NCI-H2171 treated with DMSO at 0.1 percent for 48 hours (cell line): ENCODE results near the gene PCBP1.
"Not testable (repeated sequence)": the region's sequence is repeated elsewhere in the genome, so short reads cannot be mapped to it uniquely, and the experiment has no call there.

Source experiments
- DNase-seq: peaks from one replicate; lab custom pipeline; 2025; lab: John Stamatoyannopoulos, UW

PCBP1 gene

DNA sequence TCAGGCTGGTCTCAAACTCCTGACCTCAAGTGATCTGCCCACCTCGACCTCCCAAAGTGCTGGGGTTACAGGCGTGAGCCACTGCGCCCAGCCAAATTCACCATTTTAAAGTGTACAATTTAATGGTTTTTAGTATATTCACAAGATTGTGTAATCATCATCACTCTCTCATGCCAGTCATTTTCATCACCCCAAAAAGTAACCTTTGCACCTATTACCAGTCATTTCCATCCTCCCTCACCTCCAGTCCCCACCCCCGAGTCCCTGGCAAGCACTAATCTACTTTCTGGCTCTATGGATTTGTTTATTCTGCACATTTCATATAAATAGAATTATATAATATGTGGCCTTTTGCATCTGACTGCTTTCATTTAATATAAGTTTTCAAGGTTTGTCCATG is 10.8 kb downstream of the PCBP1 start:
- DNase-seq, result no peak

DNA sequence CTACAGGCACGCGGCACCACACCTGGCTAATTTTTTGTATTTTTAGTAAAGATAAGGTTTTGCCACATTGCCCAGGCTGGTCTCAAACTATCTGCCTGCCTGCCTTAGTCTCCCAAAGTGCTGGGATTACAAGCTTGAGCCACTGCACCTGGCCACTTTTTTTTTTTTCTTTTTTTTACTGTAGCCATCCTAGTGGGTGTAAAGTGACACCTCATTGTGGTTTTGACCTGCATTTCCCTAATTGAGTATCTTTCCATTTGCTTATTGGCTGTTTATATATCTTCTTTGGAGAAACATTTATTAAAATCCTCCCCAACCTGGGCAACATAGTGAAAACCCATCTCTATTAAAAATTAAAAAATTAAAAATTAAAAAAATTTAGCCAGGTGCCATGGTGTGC is 12.0 kb downstream of the PCBP1 start:
- no peak for DNase-seq

DNA sequence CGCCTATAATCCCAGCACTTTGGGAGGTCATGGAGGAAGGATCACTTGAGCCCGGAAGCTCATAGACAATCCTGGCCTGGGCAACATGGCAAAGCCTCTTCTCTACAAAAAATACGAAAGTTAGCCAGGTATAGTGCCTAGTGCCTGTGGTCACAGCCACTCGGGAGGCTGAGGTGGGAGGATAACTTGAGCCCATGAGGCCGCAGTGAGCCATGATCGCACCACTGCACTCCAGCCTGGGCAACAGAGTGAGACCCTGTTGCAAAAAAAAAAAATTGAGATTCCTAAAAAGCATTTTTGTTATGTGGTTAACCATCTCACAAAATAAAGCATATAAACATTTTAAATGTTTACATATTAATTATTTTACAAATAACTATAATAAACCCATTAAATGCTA is 13.9 kb downstream of the PCBP1 start:
- DNase-seq, result no peak

DNA sequence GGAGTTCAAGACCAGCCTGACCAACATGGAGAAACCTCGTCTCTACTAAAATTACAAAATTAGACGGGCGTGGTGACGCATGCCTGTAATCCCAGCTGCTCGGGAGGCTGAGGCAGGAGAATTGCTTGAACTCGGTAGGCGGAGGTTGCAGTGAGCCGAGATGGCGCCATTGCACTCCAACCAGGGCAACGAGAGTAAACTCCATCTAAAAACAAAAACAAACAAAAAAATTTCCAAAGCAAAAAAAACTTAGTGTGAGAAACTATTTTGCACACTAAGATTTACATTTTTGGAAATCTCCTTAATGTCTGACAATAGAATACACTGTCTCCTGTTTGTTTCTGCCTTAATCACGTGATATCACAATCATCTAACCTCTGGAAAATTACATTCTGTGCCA is 14.4 kb downstream of the PCBP1 start:
- not testable (repeated sequence) for DNase-seq

DNA sequence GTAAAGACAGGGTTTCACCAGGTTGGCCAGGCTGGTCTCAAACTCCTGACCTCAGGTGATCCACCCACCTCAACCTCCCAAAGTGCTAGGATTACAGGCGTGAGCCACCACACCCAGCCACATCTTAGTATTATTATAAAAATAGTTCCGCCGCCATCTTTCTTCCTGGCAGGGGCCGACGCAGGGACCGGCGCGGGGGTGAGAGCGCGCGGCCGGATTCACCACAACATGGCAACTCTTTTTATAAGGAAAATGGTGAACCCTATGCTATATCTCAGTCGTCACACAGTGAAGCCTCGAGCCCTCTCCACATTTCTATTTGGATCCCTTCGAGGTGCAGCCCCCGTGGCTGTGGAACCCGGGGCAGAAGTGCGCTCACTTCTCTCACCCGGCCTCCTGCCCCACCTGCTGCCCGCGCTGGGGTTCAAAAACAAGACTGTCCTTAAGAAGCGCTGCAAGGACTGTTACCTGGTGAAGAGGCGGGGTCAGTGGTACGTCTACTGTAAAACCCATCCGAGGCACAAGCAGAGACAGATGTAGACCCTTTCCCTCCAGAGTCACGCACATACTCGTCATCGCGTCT is 15.1 kb downstream of the PCBP1 start:
- DNase-seq, result not testable (repeated sequence)

DNA sequence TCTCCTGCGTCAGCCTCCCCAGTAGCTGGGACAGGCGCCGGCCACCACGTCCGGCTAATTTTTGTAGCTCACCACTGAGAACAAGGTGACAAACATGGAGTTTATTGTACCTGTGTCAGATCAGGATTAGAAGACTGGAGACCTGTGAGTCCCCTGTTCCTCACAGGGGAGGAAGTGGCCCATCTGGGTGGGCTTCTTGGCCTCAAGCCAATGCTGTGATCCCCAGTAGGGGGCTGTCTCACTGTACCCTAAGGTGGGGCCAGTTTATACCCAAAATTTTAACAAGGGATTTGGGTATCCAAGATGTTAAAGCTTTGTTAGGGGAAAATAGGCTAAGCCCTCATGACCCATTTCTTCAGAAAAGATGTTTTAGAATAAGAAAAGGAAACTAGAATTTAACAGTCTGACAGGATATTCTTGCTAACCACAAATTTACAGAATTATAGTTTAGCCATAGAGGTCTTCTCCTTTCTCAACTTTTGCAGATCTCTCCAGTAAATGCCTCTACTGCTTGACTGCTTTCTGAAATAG is 16.3 kb downstream of the PCBP1 start:
- DNase-seq, result no peak

DNA sequence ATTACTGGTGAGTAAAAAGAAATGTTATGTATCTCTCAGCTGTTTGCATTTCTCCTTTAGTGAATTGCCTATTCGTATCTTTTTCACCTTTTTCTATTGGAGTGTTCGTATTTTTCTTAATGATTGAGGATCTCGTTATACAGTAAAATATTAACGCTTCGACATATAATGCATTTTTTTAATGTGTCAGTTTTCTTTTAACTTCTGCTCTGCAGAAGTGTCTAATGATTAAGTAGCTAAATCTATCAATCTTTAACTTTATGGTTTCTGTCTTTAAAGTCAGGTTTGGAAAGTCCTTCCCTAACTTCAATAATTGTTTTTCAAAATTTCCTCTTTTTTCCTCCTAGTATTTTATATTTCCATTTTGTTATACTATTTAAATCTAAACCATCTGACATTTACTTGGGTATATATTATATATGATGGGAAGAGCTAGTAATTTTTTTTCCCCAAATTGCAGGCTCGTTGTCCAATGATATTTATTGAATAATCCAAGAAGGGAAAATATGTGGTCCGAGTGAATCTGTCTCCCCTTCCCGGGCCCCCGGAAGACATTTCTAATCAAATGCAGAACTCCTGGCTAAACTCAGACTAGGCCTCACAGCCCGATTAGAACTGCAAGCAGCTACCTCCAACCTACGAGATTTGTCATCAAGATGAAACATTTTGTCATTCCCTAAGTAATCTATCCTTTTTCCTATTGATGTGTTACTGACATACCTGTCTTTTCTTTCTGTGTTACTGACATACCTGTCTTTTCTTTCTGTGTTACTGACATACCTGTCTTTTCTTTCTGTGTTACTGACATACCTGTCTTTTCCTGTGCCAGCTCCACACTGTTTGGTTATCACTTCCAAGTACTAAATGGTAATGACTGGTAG is 17.2 kb downstream of the PCBP1 start:
- DNase-seq, result no peak

DNA sequence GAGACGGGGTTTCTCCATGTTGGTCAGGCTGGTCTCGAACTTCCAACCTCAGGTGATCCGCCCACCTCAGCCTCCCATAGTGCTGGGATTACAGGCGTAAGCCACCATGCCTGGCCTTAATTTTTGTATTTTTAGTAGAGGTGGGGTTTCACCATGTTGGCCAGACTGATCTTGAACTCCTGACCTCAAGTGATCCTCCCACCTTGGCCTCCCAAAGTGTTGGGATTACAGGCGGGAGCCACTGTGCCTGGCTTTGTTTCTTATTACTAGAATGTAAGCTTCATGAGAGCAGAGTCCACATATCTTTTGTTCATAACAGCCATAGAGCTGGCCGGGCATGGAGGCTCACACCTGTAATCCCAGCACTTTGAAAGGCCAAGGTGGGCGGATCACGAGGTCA is 18.9 kb downstream of the PCBP1 start:
- DNase-seq, result not testable (repeated sequence)

DNA sequence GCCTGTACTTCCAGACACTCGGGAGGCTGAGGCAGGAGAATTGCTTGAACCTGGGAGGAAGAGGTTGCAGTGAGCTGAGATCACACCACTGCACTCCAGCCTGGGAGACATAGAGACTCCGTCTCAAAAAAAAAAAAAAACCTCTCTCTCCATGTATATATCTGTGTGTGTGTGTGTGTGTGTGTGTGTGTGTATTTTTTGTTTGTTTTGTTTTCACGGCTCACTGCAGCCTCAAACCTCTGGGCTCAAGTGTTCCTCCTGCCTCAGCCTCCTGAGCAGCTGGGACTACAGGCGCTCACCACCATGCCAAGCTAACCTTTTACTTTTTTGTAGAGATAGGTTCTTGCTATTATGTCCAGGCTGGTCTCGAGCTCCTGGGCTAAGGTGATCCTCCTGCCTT is 23.1 kb downstream of the PCBP1 start:
- DNase-seq, result not testable (repeated sequence)

DNA sequence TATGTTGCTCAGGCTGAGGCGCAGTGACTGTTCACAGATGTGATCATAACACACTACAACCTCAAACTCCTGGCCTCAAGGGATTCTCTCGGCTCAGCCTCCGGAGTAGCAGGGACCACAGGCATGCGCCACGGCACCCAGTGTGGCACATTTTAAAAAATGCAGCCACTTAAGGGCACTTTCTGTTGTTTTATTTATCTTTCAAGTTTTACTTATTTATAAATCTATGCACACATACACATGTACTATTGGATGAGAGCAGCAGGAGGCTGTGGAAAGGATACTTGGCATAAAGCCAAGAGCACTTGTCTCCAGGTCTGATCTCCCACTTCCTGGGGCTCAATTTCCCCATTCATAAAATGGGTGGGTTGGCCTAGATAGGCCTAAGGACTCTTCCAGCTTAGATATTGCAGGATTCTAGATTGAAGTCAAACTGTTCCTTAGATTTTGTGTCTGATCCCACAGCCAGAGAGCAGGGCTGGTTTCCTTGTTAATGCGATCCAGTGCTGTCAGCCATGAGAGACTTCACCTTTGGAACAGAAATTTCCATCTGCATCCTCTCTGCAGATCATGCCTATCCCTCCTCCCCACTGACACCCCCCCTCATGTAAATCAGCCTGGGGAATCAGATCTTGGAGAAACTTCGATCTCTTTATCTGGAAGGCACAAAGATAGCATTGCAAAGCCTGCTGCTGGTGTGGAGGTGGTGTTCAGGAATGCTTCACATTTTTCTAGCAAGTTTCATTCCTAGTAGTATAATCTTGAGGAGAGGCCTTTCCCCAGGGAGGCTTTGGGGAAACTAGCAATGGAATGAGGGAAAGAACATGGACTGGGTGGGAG is 24.7 kb downstream of the PCBP1 start:
- peak; percentile 64 for DNase-seq

DNA sequence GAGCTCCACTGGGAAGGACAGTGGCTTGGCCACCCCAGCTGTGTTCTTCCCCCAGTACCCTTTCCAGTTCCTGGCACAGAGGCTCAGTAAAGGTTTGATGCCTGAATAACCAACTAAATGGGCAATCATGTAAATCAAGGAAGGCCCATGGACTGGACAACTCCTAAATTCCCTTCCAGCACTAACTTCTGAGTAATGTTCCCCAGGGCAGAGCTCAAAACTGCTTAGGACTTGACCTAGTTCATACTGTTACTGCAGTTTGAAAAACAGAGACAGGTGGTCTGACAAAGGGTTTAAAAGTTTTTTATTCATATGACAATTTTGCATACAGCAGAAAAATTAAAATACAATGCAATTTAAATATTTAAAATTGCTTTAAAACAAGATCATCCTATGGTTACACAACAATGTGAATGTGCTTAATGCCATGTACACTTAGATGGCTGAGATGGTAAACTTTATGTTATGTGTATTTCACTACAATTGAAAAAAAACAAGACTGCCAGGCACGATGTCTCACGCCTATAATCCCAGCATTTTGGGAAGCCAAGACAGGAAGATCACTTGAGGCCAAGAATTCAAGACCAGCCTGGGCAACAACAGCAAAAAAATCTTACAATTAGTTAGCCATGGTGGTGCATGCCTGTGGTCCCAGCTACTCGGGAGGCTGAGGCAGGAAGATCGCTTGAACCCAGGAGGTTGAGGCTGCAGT is 26.2 kb downstream of the PCBP1 start:
- no peak for DNase-seq

DNA sequence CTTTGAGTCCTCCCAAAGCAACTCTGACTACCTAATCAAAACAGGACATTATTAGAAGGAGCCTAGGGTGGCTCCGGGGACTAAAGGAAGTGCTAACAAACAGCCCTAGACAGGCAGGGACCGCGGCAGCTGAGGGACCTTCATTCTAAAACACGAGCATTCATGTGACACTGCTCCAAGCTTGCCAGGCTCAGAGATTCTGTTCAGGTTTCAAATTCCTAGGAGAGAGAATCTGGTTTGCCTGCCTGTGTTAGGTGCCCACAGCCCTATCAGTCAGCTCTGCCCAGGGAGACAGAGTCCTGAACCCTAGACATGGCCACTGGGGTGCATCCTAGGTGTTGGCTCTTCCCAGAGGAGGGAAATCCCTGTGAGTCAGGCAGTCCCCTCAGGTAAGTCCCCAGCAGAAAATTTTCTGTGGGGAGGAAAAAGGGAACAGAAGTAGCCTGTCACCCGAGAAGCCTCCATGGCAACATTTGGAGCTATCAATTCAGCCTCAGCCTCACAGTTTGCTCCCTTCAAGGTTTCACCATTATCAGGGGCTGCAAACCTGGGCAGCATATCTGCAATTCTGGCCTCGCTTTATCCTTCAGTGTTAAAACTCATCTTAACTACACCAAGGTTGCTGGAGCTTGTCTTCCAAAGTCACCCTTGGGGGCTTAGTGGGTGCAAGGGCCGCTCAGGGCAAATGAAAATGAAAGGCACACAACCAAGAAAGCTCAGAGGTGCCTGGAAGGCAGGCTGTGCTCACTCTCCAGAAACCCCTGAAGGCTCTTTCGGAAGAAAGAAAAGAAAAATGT is 28.6 kb downstream of the PCBP1 start:
- DNase-seq, result peak; percentile 29

DNA sequence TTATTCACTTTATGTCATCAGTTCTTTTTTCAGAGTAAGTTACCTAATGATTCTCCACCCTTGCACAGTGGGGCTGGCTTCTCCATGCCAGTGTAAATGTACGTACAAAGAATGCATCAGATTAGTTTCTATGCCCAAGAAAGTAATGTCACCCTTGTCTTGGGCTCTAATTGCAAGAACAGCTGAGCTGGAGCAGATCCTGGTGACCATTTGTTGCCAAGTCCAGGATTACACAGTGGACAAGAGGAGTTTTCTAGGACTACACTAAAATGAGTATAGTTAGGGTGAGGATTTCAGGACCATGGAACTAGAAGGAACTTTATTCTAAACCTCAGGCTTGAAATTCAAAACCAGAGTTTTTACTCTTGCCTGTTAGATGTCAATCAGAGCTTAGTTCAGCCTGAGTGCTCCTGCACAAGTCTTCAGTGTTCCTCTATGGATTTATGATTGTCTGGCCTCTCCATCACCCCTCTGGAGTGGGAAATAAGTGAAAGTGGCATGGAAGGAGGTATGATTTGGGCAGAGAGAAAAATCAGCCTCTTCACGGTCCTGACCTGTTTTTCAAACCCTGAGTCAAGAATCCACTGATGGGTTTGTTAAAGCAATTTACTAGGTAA is 29.8 kb downstream of the PCBP1 start:
- peak; percentile 43 for DNase-seq

DNA sequence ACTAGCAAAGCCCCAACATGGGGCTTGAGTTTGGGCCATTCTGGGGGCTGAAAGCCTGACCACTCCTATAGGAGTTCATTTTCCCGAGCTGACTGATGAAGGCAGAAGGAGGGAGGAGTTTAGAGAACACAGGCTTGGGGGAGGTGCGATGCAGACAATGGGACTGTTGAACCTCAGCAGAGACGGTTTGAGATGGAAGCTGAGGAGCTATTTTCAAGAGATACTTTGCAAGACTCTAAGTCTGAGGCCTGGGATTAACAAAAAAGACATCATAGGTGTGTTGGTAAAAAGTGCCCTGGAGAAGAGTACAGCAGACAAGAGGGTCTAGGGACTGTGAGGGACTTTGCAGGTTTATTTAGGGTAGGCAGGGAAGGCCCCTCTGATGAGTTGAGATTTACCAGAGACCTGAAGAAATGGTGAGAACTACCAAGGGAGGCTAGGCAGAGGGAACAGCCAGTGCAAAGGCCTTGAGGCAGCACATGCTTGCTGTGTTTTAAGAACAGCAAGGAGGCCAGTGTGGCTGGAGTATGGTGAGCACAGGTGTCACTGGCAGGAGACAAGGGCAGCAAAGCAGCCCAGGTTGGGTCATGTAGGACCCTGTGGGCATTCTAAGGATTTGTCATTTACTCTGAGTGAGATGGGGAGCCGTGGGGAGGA is 31.6 kb downstream of the PCBP1 start:
- DNase-seq, result no peak

DNA sequence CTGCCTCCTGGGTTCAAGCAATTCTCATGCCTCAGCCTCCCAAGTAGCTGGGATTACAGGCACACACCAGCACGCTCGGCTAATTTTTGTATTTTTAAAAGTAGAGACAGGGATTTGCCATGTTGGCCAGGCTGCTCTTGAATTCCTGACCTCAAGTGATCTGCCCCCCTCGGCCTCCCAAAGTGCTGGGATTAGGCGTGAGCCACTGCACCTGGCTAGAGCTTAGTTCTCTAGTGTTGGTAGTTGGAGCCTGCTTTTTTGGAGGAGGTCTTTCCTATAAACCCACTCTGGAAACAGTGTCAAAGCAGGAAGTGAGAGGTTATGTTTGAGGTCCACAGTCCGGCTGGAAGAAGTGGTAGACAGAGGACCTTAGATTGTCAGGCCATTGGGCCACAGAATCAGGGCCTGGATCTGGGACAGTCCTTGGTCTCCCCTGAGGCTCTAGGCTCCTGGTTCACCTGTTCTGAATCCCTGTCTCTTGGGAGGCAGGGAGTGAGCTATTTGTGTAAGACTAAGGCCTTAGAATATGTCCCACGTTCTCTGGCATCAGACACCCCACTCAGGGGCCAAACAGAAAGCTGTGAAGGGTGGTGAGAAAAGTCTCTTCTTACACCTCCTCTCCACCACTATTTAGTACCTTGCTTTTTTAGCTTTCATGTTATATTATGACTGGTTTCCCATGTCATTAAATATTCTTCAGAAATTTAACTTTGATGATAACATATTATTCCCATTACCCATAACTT is 34.5 kb downstream of the PCBP1 start:
- no peak for DNase-seq

DNA sequence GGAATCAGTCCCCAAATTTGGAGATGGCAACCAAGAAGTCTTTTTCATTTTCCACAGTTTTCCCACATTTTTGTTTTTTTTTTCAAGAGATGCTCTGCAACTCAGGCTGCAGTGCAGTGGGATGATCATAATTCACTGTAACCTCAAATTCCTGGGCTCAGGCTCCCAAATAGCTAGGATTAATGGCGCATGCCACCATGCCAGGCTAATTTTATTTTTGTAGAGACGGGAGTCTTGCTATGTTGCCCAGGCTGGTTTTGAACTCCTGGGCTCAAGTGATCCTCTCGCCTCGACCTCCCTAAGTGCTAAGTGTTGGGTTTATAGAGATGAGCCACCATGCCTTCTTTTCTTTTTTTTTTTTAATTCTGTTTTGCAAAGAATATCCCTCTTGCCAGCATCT is 35.2 kb downstream of the PCBP1 start:
- DNase-seq, result no peak

DNA sequence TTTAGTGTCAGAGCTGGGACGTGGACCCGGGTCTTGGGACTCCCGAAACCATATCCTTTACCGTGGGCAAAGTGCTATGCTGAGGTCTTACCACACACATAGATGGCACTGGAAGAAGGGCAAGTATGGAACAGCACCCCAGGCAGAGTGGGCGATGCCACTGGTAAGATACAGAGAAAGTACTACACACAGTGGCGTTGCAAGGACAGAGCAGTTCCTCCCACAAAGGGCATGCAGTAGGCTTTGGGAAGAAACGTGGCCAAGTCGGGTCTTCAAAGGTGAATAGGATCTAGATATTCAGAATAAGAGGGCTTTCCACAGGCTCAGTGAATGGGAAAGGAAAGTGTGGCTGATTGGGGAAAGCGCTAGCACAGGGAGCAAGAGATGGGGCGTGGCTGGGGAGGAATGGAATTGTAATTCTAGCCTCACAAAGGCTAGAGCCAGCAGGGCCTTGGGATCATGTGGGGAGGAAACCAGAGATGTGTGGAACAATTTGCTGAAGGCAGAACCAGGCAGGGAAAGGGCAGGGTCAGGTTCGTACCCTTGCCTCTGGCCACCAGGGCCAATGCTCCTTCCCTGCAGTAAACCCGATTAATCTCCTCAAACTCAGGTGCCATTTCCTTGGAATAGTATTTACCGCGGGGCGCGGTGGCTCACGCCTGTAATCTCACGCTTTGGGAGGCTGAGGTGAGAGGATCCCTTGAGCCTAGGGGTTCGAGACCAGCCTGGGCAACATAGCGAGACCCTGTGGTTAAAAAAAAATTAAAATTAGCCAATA is 36.0 kb downstream of the PCBP1 start:
- DNase-seq, result peak; percentile 54

DNA sequence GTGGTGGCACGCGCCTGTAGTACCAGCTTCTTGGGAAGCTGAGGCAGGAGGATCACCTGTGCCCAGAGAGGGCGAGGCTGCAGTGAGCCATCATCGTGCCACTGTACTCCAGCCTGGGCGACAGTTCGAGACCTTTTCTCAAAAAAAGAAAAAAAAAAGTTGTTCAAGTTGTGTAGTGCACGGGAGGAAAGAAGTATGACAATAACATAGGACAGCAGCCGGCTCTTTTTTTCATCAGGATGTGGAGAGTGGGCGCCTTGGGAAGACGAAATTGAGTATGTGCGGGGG is 36.5 kb downstream of the PCBP1 start:
- no peak for DNase-seq

DNA sequence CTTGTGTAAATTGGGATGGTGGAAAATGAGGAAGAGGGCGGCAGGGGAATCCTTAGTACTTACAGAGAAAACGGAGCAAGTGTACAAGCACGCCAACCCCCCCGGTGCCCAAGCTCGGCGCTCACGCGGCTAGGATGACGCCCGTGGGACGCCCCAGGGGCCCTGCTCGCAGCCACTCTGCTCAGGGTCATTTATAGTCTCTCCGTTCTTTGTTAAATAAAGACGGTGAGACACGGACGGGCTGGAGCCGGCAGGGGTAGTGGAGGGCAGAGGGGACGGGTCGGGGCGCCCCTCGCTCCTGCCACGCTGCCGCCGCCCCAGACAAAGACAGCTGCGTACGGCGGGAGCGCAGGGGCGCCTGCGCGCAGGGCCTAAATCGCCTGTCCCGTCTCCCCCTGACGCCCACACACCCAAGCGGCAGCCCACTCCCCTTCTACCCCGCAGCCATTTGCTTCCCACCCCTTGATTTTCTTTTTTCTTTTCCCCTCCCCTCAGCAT is 37.8 kb downstream of the PCBP1 start:
- DNase-seq, result peak; percentile 87
